Measurements from ENCODE around the gene SEM1. TPM values are rescaled to one million over a fixed set of nuclear protein-coding genes. Genes with fewer than 3 reads are reported as not detected.
"Not testable (repeated sequence)": the region's sequence is repeated elsewhere in the genome, so short reads cannot be mapped to it uniquely, and the experiment has no call there.

The SEM1 gene
- total and polyA plus RNA-seq, 9 of the 15 experiments (the other 6 are each of a cell fraction or from before 2014, with no cell fraction given) = 74.7 to 938 (median 454) TPM

DNA sequence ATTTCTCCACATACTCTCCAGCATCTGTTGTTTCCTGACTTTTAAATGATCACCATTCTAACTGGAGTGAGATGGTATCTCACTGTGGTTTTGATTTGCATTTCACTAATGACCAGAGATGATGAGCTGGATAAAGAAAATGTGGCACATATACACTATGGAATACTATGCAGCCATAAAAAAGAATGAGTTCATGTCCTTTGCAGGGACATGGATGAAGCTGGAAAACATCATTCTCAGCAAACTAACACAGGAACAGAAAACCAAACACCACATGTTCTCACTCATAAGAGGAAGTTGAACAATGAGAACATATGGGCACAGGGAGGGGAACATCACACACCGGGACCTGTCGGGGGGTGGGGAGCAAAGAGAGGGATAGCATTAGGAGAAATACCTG is 13.3 kb upstream of the SEM1 start:
- ATAC-seq; BruUV-seq (replicated peaks); intact Hi-C loops (cut with micrococcal nuclease): not testable (repeated sequence)

DNA sequence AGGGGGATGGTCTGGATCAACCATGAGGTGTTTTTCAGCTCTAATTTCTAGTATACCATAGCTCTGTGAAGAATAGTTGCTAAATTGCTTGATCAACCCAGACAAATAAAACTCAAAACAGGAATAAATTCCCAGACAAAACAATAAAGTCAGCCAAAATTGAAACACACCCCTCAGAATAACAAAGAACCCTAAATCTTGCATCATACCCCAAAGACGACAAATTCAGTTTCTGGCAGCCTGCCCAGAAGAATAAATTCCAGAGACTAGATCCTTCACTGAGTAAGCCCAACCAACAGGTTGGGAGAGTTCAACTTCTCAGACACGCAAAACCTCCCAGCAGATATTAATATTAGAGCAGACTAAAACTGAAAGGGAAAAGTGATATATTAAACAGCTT is 11.2 kb upstream of the SEM1 start:
- no peak overlapping the region for H3K4me2 ChIP-seq (ENCODE audit: insufficient read depth, low read length)
- no peaks in the 10 kb centered on the region for H3K9me1 ChIP-seq (ENCODE audit: control insufficient read depth, insufficient read depth, low read length)
- no peak overlapping the region for H3K4me3 ChIP-seq
- FAIRE-seq (no peak), DNase-seq (ENCODE audit: extremely low read depth in 1 of 4, low spot score in 3 of 4) (peak in 1 of 4 experiments; percentile 25), ATAC-seq (peak; percentile 84)
- no peaks in the 10 kb centered on the region for H3K79me2 ChIP-seq (ENCODE audit: control insufficient read depth, insufficient read depth, low read length)
- H3K36me3 ChIP-seq (ENCODE audit: control insufficient read depth, insufficient read depth, low read length) = no peaks in the 10 kb centered on the region
- in situ Hi-C loops (cut with MboI) (no loop called here), intact Hi-C loops (cut with micrococcal nuclease) (no loop called here)
- no peaks in the 10 kb centered on the region for H3K9me3 ChIP-seq (replicated peaks; ENCODE audit: control insufficient read depth, insufficient read depth, low read depth, low read length)
- no peaks in the 10 kb centered on the region for H3K4me1 ChIP-seq (replicated peaks in 1 of 2; ENCODE audit: control insufficient read depth in 2 of 2, insufficient read depth in 2 of 2, low read length in 2 of 2)
- no peak overlapping the region for H3K27ac ChIP-seq (ENCODE audit: extremely low read depth, low read depth, low read length)
- no TSS peak for BruUV-seq (replicated peaks)
- H2AFZ ChIP-seq (ENCODE audit: low read depth, low read length) = no peak overlapping the region
- WGBS (ENCODE audit: insufficient coverage, low coverage, missing lambda C conversion rate) = 2% methylated on average over 2 of the region's 2 CpGs
- ChIA-PET POLR2A (no interaction called here), CTCF (ENCODE audit: low intra/inter-chr PET ratio) (no interaction called here)
- no peak overlapping the region for H3K9ac ChIP-seq (ENCODE audit: insufficient read depth in 1 of 2, low read depth in 2 of 2, low read length in 2 of 2)
- H4K20me1 ChIP-seq (replicated peaks; ENCODE audit: control insufficient read depth, insufficient read depth, low read length) = no peaks in the 10 kb centered on the region
- no peaks in the 10 kb centered on the region for H3K27me3 ChIP-seq (ENCODE audit: control insufficient read depth in 2 of 2, insufficient read depth in 2 of 2, low read length in 2 of 2)
- TF ChIP-seq ZNF253 (CRISPR knock-in tag; conservative IDR thresholded peaks at IDR 0.05) = no peak
- TF ChIP-seq DIDO1 (tag; IDR thresholded peaks at IDR 0.05; ENCODE audit: low read depth) = no peak
- TF ChIP-seq POLR2A (conservative IDR thresholded peaks at IDR 0.05) = no peak
- no peak for TF ChIP-seq CEBPG (CRISPR knock-in tag; IDR thresholded peaks at IDR 0.05)
- peak; percentile 92 to 94 for TF ChIP-seq CEBPG (tag; conservative IDR thresholded peaks at IDR 0.05 in 1 of 2, IDR thresholded peaks at IDR 0.05 in 1 of 2)
- TF ChIP-seq ATF4 (CRISPR knock-in tag; IDR thresholded peaks at IDR 0.05) = peak; percentile 68; the same call in 1 of the 2 replicates
- TF ChIP-seq CEBPB (tag; IDR thresholded peaks at IDR 0.05) = peak; percentile 75
- no peak for TF ChIP-seq KDM5B (IDR thresholded peaks at IDR 0.05; ENCODE audit: insufficient replicate concordance, low read depth, low read length)
- no peak for TF ChIP-seq MXI1 (IDR thresholded peaks at IDR 0.05; ENCODE audit: low read depth, low read length)
- peak; percentile 33; the same call in 1 of the 2 replicates for TF ChIP-seq ZNF175 (CRISPR knock-in tag; IDR thresholded peaks at IDR 0.05; ENCODE audit: low read depth)
- TF ChIP-seq, protein P1, sequence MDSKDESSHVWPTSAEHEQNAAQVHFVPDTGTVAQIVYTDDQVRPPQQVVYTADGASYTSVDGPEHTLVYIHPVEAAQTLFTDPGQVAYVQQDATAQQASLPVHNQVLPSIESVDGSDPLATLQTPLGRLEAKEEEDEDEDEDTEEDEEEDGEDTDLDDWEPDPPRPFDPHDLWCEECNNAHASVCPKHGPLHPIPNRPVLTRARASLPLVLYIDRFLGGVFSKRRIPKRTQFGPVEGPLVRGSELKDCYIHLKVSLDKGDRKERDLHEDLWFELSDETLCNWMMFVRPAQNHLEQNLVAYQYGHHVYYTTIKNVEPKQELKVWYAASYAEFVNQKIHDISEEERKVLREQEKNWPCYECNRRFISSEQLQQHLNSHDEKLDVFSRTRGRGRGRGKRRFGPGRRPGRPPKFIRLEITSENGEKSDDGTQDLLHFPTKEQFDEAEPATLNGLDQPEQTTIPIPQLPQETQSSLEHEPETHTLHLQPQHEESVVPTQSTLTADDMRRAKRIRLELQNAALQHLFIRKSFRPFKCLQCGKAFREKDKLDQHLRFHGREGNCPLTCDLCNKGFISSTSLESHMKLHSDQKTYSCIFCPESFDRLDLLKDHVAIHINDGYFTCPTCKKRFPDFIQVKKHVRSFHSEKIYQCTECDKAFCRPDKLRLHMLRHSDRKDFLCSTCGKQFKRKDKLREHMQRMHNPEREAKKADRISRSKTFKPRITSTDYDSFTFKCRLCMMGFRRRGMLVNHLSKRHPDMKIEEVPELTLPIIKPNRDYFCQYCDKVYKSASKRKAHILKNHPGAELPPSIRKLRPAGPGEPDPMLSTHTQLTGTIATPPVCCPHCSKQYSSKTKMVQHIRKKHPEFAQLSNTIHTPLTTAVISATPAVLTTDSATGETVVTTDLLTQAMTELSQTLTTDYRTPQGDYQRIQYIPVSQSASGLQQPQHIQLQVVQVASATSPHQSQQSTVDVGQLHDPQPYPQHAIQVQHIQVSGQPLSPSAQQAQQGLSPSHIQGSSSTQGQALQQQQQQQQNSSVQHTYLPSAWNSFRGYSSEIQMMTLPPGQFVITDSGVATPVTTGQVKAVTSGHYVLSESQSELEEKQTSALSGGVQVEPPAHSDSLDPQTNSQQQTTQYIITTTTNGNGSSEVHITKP (IDR thresholded peaks at IDR 0.05; ENCODE audit: partially characterized antibody) = peak; percentile 95

More for the DNA sequence above, 13.3 kb upstream of the SEM1 start:
- H4K20me1 ChIP-seq (replicated peaks; ENCODE audit: control insufficient read depth, insufficient read depth, low read length); in situ Hi-C loops (cut with MboI); POLR2A ChIA-PET; H3K27ac ChIP-seq (ENCODE audit: extremely low read depth, low read depth, low read length); H2AFZ ChIP-seq (ENCODE audit: low read depth, low read length); H3K9me3 ChIP-seq (replicated peaks; ENCODE audit: control insufficient read depth, insufficient read depth, low read depth, low read length); H3K9me1 ChIP-seq (ENCODE audit: control insufficient read depth, insufficient read depth, low read length); H3K36me3 ChIP-seq (ENCODE audit: control insufficient read depth, insufficient read depth, low read length); H3K4me2 ChIP-seq (ENCODE audit: insufficient read depth, low read length); H3K79me2 ChIP-seq (ENCODE audit: control insufficient read depth, insufficient read depth, low read length); H3K9ac ChIP-seq (ENCODE audit: insufficient read depth in 1 of 2, low read depth in 2 of 2, low read length in 2 of 2); H3K4me3 ChIP-seq; H3K27me3 ChIP-seq (ENCODE audit: control insufficient read depth in 2 of 2, insufficient read depth in 2 of 2, low read length in 2 of 2); H3K4me1 ChIP-seq (replicated peaks in 1 of 2; ENCODE audit: control insufficient read depth in 2 of 2, insufficient read depth in 2 of 2, low read length in 2 of 2); DNase-seq (ENCODE audit: extremely low read depth in 1 of 4, low spot score in 3 of 4); CTCF ChIA-PET (ENCODE audit: low intra/inter-chr PET ratio); FAIRE-seq: not testable (repeated sequence)
- WGBS (ENCODE audit: insufficient coverage, low coverage, missing lambda C conversion rate) = 19% methylated on average over 2 of the region's 2 CpGs
- TF ChIP-seq BCOR (IDR thresholded peaks at IDR 0.05) (peak; percentile 16; the same call in 1 of the 2 replicates), ZNF146 (CRISPR knock-in tag; IDR thresholded peaks at IDR 0.05; ENCODE audit: unreplicated experiment) (peak; percentile 29)
